ENCODE data around the gene NMD3.

The NMD3 gene

GRCh38 chr3:161252143-161252542, 31.0 kb downstream of the NMD3 start:
- no peaks in the 10 kb centered on the region for H3K9me3 ChIP-seq (ENCODE audit: control insufficient read depth, insufficient read depth, low read length)
- no peak overlapping the region for H3K9ac ChIP-seq (ENCODE audit: low read depth, low read length)
- no peaks in the 10 kb centered on the region for H3K4me1 ChIP-seq (ENCODE audit: insufficient read depth, low read length)
- H3K36me3 ChIP-seq (ENCODE audit: insufficient read depth, low read length): peaks cover 27% of the 10 kb centered on the region

GRCh38 chr3:161253711-161254110, 32.6 kb downstream of the NMD3 start:
- Histone ChIP-seq H3K36me3 (ENCODE audit: insufficient read depth, low read length) (peaks cover 24% of the 10 kb centered on the region), H3K9ac (ENCODE audit: low read depth, low read length) (no peak overlapping the region), H3K9me3 (ENCODE audit: control insufficient read depth, insufficient read depth, low read length) (no peaks in the 10 kb centered on the region), H3K4me1 (ENCODE audit: insufficient read depth, low read length) (no peaks in the 10 kb centered on the region)

- Histone ChIP-seq H3K36me3 (ENCODE audit: insufficient read depth, low read length) (peaks cover 21% of the 10 kb centered on the region), H3K9ac (ENCODE audit: low read depth, low read length) (no peak overlapping the region), H3K4me1 (ENCODE audit: insufficient read depth, low read length) (no peaks in the 10 kb centered on the region), H3K9me3 (ENCODE audit: control insufficient read depth, insufficient read depth, low read length) (no peaks in the 10 kb centered on the region; the same call in 1 of the 2 replicates)
Measured at GRCh38 chr3:161254861-161255260, 33.8 kb downstream of the NMD3 start.

GRCh38 chr3:161263057-161263456, 41.9 kb downstream of the NMD3 start:
- H3K9me3 ChIP-seq (ENCODE audit: control insufficient read depth, insufficient read depth, low read length): peaks cover 4% of the 10 kb centered on the region
- no peak overlapping the region for H3K9ac ChIP-seq (ENCODE audit: low read depth, low read length)
- H3K4me1 ChIP-seq (ENCODE audit: insufficient read depth, low read length): no peaks in the 10 kb centered on the region
- H3K36me3 ChIP-seq (ENCODE audit: insufficient read depth, low read length): no peaks in the 10 kb centered on the region

- Histone ChIP-seq H3K4me1 (ENCODE audit: insufficient read depth, low read length) (no peaks in the 10 kb centered on the region), H3K9me3 (ENCODE audit: control insufficient read depth, insufficient read depth, low read length) (peaks cover 4% of the 10 kb centered on the region), H3K9ac (ENCODE audit: low read depth, low read length) (no peak overlapping the region)
Measured at GRCh38 chr3:161264852-161265251, 43.7 kb downstream of the NMD3 start.

GRCh38 chr3:161265916-161266571, 44.9 kb downstream of the NMD3 start:
- H3K36me3 ChIP-seq (ENCODE audit: insufficient read depth, low read length): no peaks in the 10 kb centered on the region; the same call in 1 of the 2 replicates
- no peak overlapping the region for H3K9ac ChIP-seq (ENCODE audit: low read depth, low read length)
- no peaks in the 10 kb centered on the region for H3K4me1 ChIP-seq (ENCODE audit: insufficient read depth, low read length)
- H3K9me3 ChIP-seq (ENCODE audit: control insufficient read depth, insufficient read depth, low read length): peaks cover 4% of the 10 kb centered on the region; the same call in 1 of the 2 replicates

More at GRCh38 chr3:161264852-161265251, 43.7 kb downstream of the NMD3 start:
- no peaks in the 10 kb centered on the region; the same call in 1 of the 2 replicates for H3K36me3 ChIP-seq (ENCODE audit: insufficient read depth, low read length)

GRCh38 chr3:161266731-161267150, 45.6 kb downstream of the NMD3 start:
- H3K36me3 ChIP-seq (ENCODE audit: insufficient read depth, low read length): no peaks in the 10 kb centered on the region; the same call in 1 of the 2 replicates
- no peaks in the 10 kb centered on the region for H3K4me1 ChIP-seq (ENCODE audit: insufficient read depth, low read length)

GRCh38 chr3:161267646-161268045, 46.5 kb downstream of the NMD3 start:
- peaks cover 4% of the 10 kb centered on the region; the same call in 1 of the 2 replicates for H3K9me3 ChIP-seq (ENCODE audit: control insufficient read depth, insufficient read depth, low read length)
- no peak overlapping the region for H3K9ac ChIP-seq (ENCODE audit: low read depth, low read length)
- no peaks in the 10 kb centered on the region for H3K4me1 ChIP-seq (ENCODE audit: insufficient read depth, low read length)
- no peaks in the 10 kb centered on the region; the same call in 1 of the 2 replicates for H3K36me3 ChIP-seq (ENCODE audit: insufficient read depth, low read length)

More at GRCh38 chr3:161266731-161267150, 45.6 kb downstream of the NMD3 start:
- Histone ChIP-seq H3K9me3 (ENCODE audit: control insufficient read depth, insufficient read depth, low read length) (peaks cover 4% of the 10 kb centered on the region; the same call in 1 of the 2 replicates), H3K9ac (ENCODE audit: low read depth, low read length) (no peak overlapping the region)

- Histone ChIP-seq H3K36me3 (ENCODE audit: insufficient read depth, low read length) (no peaks in the 10 kb centered on the region; the same call in 1 of the 2 replicates), H3K9me3 (ENCODE audit: control insufficient read depth, insufficient read depth, low read length) (peaks cover 4% of the 10 kb centered on the region; the same call in 1 of the 2 replicates), H3K9ac (ENCODE audit: low read depth, low read length) (no peak overlapping the region)
Measured at GRCh38 chr3:161268601-161269000, 47.5 kb downstream of the NMD3 start.

GRCh38 chr3:161270991-161271390, 49.9 kb downstream of the NMD3 start:
- H3K9me3 ChIP-seq (ENCODE audit: control insufficient read depth, insufficient read depth, low read length): no peaks in the 10 kb centered on the region
- H3K36me3 ChIP-seq (ENCODE audit: insufficient read depth, low read length): no peaks in the 10 kb centered on the region; the same call in 1 of the 2 replicates
- H3K9ac ChIP-seq (ENCODE audit: low read depth, low read length): no peak overlapping the region
- H3K4me1 ChIP-seq (ENCODE audit: insufficient read depth, low read length): no peaks in the 10 kb centered on the region

More at GRCh38 chr3:161268601-161269000, 47.5 kb downstream of the NMD3 start:
- no peaks in the 10 kb centered on the region for H3K4me1 ChIP-seq (ENCODE audit: insufficient read depth, low read length)

GRCh38 chr3:161271646-161272045, 50.5 kb downstream of the NMD3 start:
- Histone ChIP-seq H3K4me1 (ENCODE audit: insufficient read depth, low read length) (no peaks in the 10 kb centered on the region), H3K36me3 (ENCODE audit: insufficient read depth, low read length) (no peaks in the 10 kb centered on the region; the same call in 1 of the 2 replicates), H3K9ac (ENCODE audit: low read depth, low read length) (no peak overlapping the region), H3K9me3 (ENCODE audit: control insufficient read depth, insufficient read depth, low read length) (no peaks in the 10 kb centered on the region)

- no peaks in the 10 kb centered on the region; the same call in 1 of the 2 replicates for H3K36me3 ChIP-seq (ENCODE audit: insufficient read depth, low read length)
- peaks cover 2% of the 10 kb centered on the region for H3K9me3 ChIP-seq (ENCODE audit: control insufficient read depth, insufficient read depth, low read length)
- H3K4me1 ChIP-seq (ENCODE audit: insufficient read depth, low read length): no peaks in the 10 kb centered on the region
- H3K9ac ChIP-seq (ENCODE audit: low read depth, low read length): no peak overlapping the region
Measured at GRCh38 chr3:161272524-161272923, 51.4 kb downstream of the NMD3 start.

- H3K4me1 ChIP-seq (ENCODE audit: insufficient read depth, low read length): no peaks in the 10 kb centered on the region
- peaks cover 3% of the 10 kb centered on the region for H3K9me3 ChIP-seq (ENCODE audit: control insufficient read depth, insufficient read depth, low read length)
- H3K9ac ChIP-seq (ENCODE audit: low read depth, low read length): no peak overlapping the region
- H3K36me3 ChIP-seq (ENCODE audit: insufficient read depth, low read length): no peaks in the 10 kb centered on the region; the same call in 1 of the 2 replicates
Measured at GRCh38 chr3:161273589-161274218, 52.6 kb downstream of the NMD3 start.

- no peaks in the 10 kb centered on the region for H3K4me1 ChIP-seq (ENCODE audit: insufficient read depth, low read length)
- H3K9me3 ChIP-seq (ENCODE audit: control insufficient read depth, insufficient read depth, low read length): peaks cover 6% of the 10 kb centered on the region
- H3K9ac ChIP-seq (ENCODE audit: low read depth, low read length): no peak overlapping the region
- no peaks in the 10 kb centered on the region; the same call in 1 of the 2 replicates for H3K36me3 ChIP-seq (ENCODE audit: insufficient read depth, low read length)
Measured at GRCh38 chr3:161274691-161275298, 53.7 kb downstream of the NMD3 start.
